DOHH2 (cell line): ENCODE results near the gene CYSRT1.

Source experiments
- H3F3A ChIP-seq: fragments of 200-600 bp; sonication (generic), shearing (Covaris generic); 2 replicates; pipeline ENCODE4 v1.6.0; 2016; ENCODE audit warnings: antibody characterized with exemption, mild to moderate bottlenecking; ENCODE audit not compliant: control insufficient read depth, insufficient read depth
- H3K27ac ChIP-seq: fragments of 200-600 bp; sonication (generic); 2 replicates; pipeline ENCODE4 v1.5.1; 2014; ENCODE audit warnings: low read depth, mild to moderate bottlenecking, low read length, moderate library complexity
- H3K27me3 ChIP-seq: fragments of 200-600 bp; sonication (generic); 2 replicates; pipeline ENCODE4 v1.6.1; 2014; ENCODE audit warnings: mild to moderate bottlenecking, low read length, mixed read lengths; ENCODE audit not compliant: control insufficient read depth
- H3K36me3 ChIP-seq: fragments of 200-600 bp; sonication (generic); 2 replicates; pipeline ENCODE4 v1.6.1; 2014; ENCODE audit warnings: mild to moderate bottlenecking, low read length, moderate library complexity, mixed read lengths; ENCODE audit not compliant: control insufficient read depth
- H3K4me1 ChIP-seq: fragments of 200-600 bp; sonication (generic); 2 replicates; pipeline ENCODE4 v1.6.1; 2014; ENCODE audit warnings: mild to moderate bottlenecking, low read length, mixed read lengths; ENCODE audit not compliant: control insufficient read depth
- H3K4me2 ChIP-seq: fragments of 200-600 bp; sonication (generic); 2 replicates; pipeline ENCODE4 v1.6.0; 2014; ENCODE audit warnings: mild to moderate bottlenecking, low read length, moderate library complexity
- H3K4me3 ChIP-seq: fragments of 200-600 bp; sonication (generic); 2 replicates; pipeline ENCODE4 v1.5.1; 2014; ENCODE audit warnings: mild to moderate bottlenecking, low read length, mixed read lengths
- H3K79me2 ChIP-seq: fragments of 200-600 bp; sonication (generic); 2 replicates; pipeline ENCODE4 v1.6.1; 2014; ENCODE audit warnings: mild to moderate bottlenecking, low read length, mixed read lengths; ENCODE audit not compliant: control insufficient read depth
- H3K9me2 ChIP-seq: fragments of 200-600 bp; sonication (generic); replicated peaks from 2 replicates; pipeline ENCODE4 v1.6.1; 2014; ENCODE audit warnings: mild to moderate bottlenecking, low read length, mixed read lengths; ENCODE audit not compliant: control insufficient read depth
- H3K9me3 ChIP-seq: fragments of 200-600 bp; sonication (generic); 2 replicates; pipeline ENCODE4 v1.6.1; 2014; ENCODE audit warnings: antibody characterized with exemption, low read length, mixed read lengths; ENCODE audit not compliant: control insufficient read depth, insufficient read depth
- H4K20me1 ChIP-seq: fragments of 200-600 bp; sonication (generic); 2 replicates; pipeline ENCODE4 v1.6.0; 2014; ENCODE audit warnings: low read depth, mild to moderate bottlenecking, antibody characterized with exemption, low read length, moderate library complexity; ENCODE audit not compliant: control insufficient read depth, insufficient read depth
- CTCF ChIP-seq: fragments of 200-600 bp; sonication (generic); IDR thresholded peaks from one replicate; pipeline ENCODE4 v1.5.1; 2014; ENCODE audit warnings: antibody characterized with exemption, mild to moderate bottlenecking, low read depth, low read length; ENCODE audit not compliant: poor library complexity, severe bottlenecking
- EZH2phosphoT487 ChIP-seq: fragments of 200-600 bp; sonication (generic); IDR thresholded peaks from 2 replicates; pipeline ENCODE4 v1.6.1; 2017; ENCODE audit warnings: borderline replicate concordance, mild to moderate bottlenecking, antibody characterized with exemption, low read length, moderate library complexity, mixed read lengths

The CYSRT1 gene

GRCh38 chr9:137254624-137255447, 29.9 kb downstream of the CYSRT1 start, which contains the start of gene NELFB:
Gene NELFB (plus strand): TSS chr9:137255327.
- Histone ChIP-seq H3K27me3 (no peaks in the 10 kb centered on the region), H3K36me3 (peaks cover 36% of the 10 kb centered on the region), H3K4me3 (peak within 1 kb of the TSS; percentile 86), H3K9me2 (no peaks in the 10 kb centered on the region), H3K79me2 (peaks cover 30% of the 10 kb centered on the region), H3K27ac (peak within 1 kb of the TSS; percentile 63), H4K20me1 (no peaks in the 10 kb centered on the region), H3K4me2 (peak within 1 kb of the TSS; percentile 97), H3F3A (no peaks in the 10 kb centered on the region), H3K4me1 (peaks cover 48% of the 10 kb centered on the region), H3K9me3 (no peaks in the 10 kb centered on the region)
- TF ChIP-seq CTCF (no peak), EZH2phosphoT487 (no peak)

GRCh38 chr9:137255448-137256114, 30.6 kb downstream of the CYSRT1 start:
- Histone ChIP-seq H3K27ac (peak overlapping the region; percentile 63), H3K9me2 (no peaks in the 10 kb centered on the region)

GRCh38 chr9:137256362-137256761, 31.4 kb downstream of the CYSRT1 start:
- Histone ChIP-seq H3K27ac (no peak overlapping the region), H3K4me3 (peak overlapping the region; percentile 86)

More at GRCh38 chr9:137255448-137256114, 30.6 kb downstream of the CYSRT1 start:
- H3F3A ChIP-seq, result no peaks in the 10 kb centered on the region
- H3K4me3 ChIP-seq, result peak overlapping the region; percentile 86
- no peaks in the 10 kb centered on the region for H3K9me3 ChIP-seq
- peaks cover 48% of the 10 kb centered on the region for H3K4me1 ChIP-seq
- peaks cover 36% of the 10 kb centered on the region for H3K36me3 ChIP-seq
- no peaks in the 10 kb centered on the region for H3K27me3 ChIP-seq
- H3K79me2 ChIP-seq, result peaks cover 30% of the 10 kb centered on the region
- H3K4me2 ChIP-seq, result peak overlapping the region; percentile 93
- H4K20me1 ChIP-seq, result no peaks in the 10 kb centered on the region
- no peak for TF ChIP-seq EZH2phosphoT487
- no peak for TF ChIP-seq CTCF

More at GRCh38 chr9:137256362-137256761, 31.4 kb downstream of the CYSRT1 start:
- Histone ChIP-seq H3K79me2 (peaks cover 30% of the 10 kb centered on the region), H3K27me3 (no peaks in the 10 kb centered on the region), H3K4me1 (peaks cover 48% of the 10 kb centered on the region), H3K9me2 (no peaks in the 10 kb centered on the region), H4K20me1 (no peaks in the 10 kb centered on the region), H3K36me3 (peaks cover 36% of the 10 kb centered on the region), H3K4me2 (peak overlapping the region; percentile 93), H3F3A (no peaks in the 10 kb centered on the region), H3K9me3 (no peaks in the 10 kb centered on the region)
- TF ChIP-seq CTCF (no peak), EZH2phosphoT487 (no peak)
